HepG2 (cell line): ENCODE results near the gene PUS1. TPM values are rescaled to one million over a fixed set of nuclear protein-coding genes. Genes with fewer than 3 reads are reported as not detected.

Experiments used
- ATAC-seq: fragments of 200-7000 bp; cut with Tn5 transposase; 3 replicates; pipeline ENCODE4 v1.9.1; 2020; ENCODE audit warnings: mild to moderate bottlenecking, moderate library complexity
- BruUV-seq: library from RNA; stranded (reverse); fragments of 400-500 nt; replicated peaks from 2 replicates; lab custom pipeline; 2021; lab: Mats Ljungman, UMichigan
- CTCF ChIA-PET: fragments of 300-600 bp; formaldehyde crosslinking; extraction: SDS; loops from one replicate; lab custom pipeline; 2021; ENCODE audit warnings: low total read pairs, inconsistent platforms, low intra/inter-chr PET ratio; lab: Yijun Ruan, JAX
- POLR2A ChIA-PET: fragments of 350-600 bp; sonication (Branson Sonifier 250); formaldehyde crosslinking; loops from one replicate; lab custom pipeline; 2020; ENCODE audit warnings: antibody characterized with exemption, inconsistent platforms; lab: Yijun Ruan, JAX
- DNase-seq: peaks from one replicate; pipeline ENCODE4 v3.0.0-alpha.2; 2015; ENCODE audit warnings: low spot score
- FAIRE-seq: peaks from 3 replicates; lab custom pipeline; 2011; peaks lifted over from hg19 to GRCh38; lab: Jason Lieb, UNC
- H2AFZ ChIP-seq: one replicate; pipeline ENCODE4 v1.6.1; 2011; ENCODE audit warnings: low read length, inconsistent platforms
- H3K27ac ChIP-seq: fragments of 300-600 bp; 3 replicates; pipeline ENCODE4 v1.8.0; 2011; ENCODE audit warnings: mixed run types, mild to moderate bottlenecking, mixed read lengths, low read length, inconsistent platforms; ENCODE audit not compliant: insufficient read depth; ENCODE audit errors: extremely low read length
- H3K27me3 ChIP-seq, 2 experiments: fragments of 200-600 bp in 1 of 2; 2 replicates in 1 of 2; 3 replicates in 1 of 2; pipeline versions ENCODE4 v1.6.0 to v1.8.0; 2011; ENCODE audit warnings: low read length in 2 of 2, mild to moderate bottlenecking in 2 of 2, moderate library complexity in 2 of 2, inconsistent platforms in 1 of 2; ENCODE audit not compliant: insufficient read depth in 2 of 2, control insufficient read depth in 1 of 2
- H3K36me3 ChIP-seq, 2 experiments: fragments of 200-600 bp in 1 of 2; replicated peaks in 1 of 2; 2 replicates in 1 of 2; 3 replicates in 1 of 2; pipeline versions ENCODE4 v1.5.1 to v1.8.0; 2011; ENCODE audit warnings: low read length in 2 of 2, inconsistent platforms in 1 of 2; ENCODE audit not compliant: insufficient read depth in 2 of 2, control insufficient read depth in 1 of 2
- H3K4me1 ChIP-seq: 2 replicates; pipeline ENCODE4 v1.5.1; 2012; ENCODE audit warnings: low read length, inconsistent platforms; ENCODE audit not compliant: insufficient read depth
- H3K4me2 ChIP-seq: 2 replicates; pipeline ENCODE4 v1.6.0; 2011; ENCODE audit warnings: low read depth, low read length, inconsistent platforms
- H3K4me3 ChIP-seq, 3 experiments: fragments of 200-600 bp in 1 of 3; sonication (generic), shearing (Covaris generic) in 1 of 3; replicated peaks in 1 of 3; 2 replicates each; pipeline ENCODE4 v1.5.1; 2011 to 2016; ENCODE audit warnings: low read length in 3 of 3, inconsistent platforms in 2 of 3, low read depth in 2 of 3, mild to moderate bottlenecking in 2 of 3, control low read depth in 1 of 3, mixed read lengths in 1 of 3; ENCODE audit not compliant: insufficient read depth in 1 of 3
- H3K79me2 ChIP-seq: one replicate; pipeline ENCODE4 v1.6.1; 2011; ENCODE audit warnings: low read length, inconsistent platforms; ENCODE audit not compliant: insufficient read depth
- H3K9ac ChIP-seq: 2 replicates; pipeline ENCODE4 v1.6.0; 2011; ENCODE audit warnings: mild to moderate bottlenecking, low read depth, low read length, inconsistent platforms; ENCODE audit not compliant: insufficient read depth
- H3K9me3 ChIP-seq: 2 replicates; pipeline ENCODE4 v1.5.1; 2012; ENCODE audit warnings: mild to moderate bottlenecking, low read length
- H4K20me1 ChIP-seq: 2 replicates; pipeline ENCODE4 v1.6.0; 2011; ENCODE audit warnings: inconsistent platforms, mild to moderate bottlenecking, low read length, moderate library complexity; ENCODE audit not compliant: insufficient read depth
- AGO2 ChIP-seq: fragments of 200-400 bp; formaldehyde crosslinking; optimal IDR thresholded peaks from 2 replicates; pipeline ENCODE3; 2017; ENCODE audit warnings: mild to moderate bottlenecking, low read depth, low read length, moderate library complexity
- NFE2L2 ChIP-seq: fragments of 150-350 bp; IDR thresholded peaks from 2 replicates; pipeline ENCODE4 v1.6.1; 2014; ENCODE audit warnings: low read length
- ZNF564 ChIP-seq: sonication (generic); formaldehyde crosslinking; IDR thresholded peaks from 2 replicates; pipeline ENCODE4 v1.8.1; 2023; ENCODE audit warnings: mild to moderate bottlenecking, missing genetic modification reagents
- WGBS: methylation state at CpG from one replicate; pipeline ENCODE4 v1.1.6; 2017; ENCODE audit warnings: low lambda C conversion rate; 5-methylcytosine and 5-hydroxymethylcytosine counted together
- in situ Hi-C: cut with HindIII; loops from 2 replicates; pipeline ENCODE4 v1.10.0; 2017; ENCODE audit warnings: low pct_unique_long_range_greater_than_20kb; ENCODE audit not compliant: extremely low pct_ligation_motif_present
- intact Hi-C: fragments of 100-400 bp; cut with micrococcal nuclease; formaldehyde crosslinking; loops from one replicate; pipeline ENCODE4 v1.10.0; 2022; ENCODE audit not compliant: unreplicated experiment
- polyA plus RNA-seq, 8 experiments: library from polyadenylated mRNA; depleted of rRNA in 3 of 8; stranded (reverse) in 7 of 8; unstranded in 1 of 8; fragments of >200 nt; fragmentation: Illumina TruSeq in 4 of 8; extraction: Trizol in 4 of 8; gene quantifications; 2 replicates each; pipeline versions ENCODE4 v1.2.1 to v1.2.3, GENCODE V29; 2011 to 2016; ENCODE audit warnings: low read depth in 4 of 8, missing spikeins in 1 of 8, mixed read lengths in 1 of 8; ENCODE audit not compliant: insufficient read depth in 1 of 8
- total RNA-seq, 5 experiments: library from RNA; depleted of rRNA; stranded (reverse); fragments of >200 nt; fragmentation: Illumina TruSeq; extraction: Trizol; gene quantifications; 2 replicates each; pipeline ENCODE4 v1.2.3, GENCODE V29; 2016; ENCODE audit warnings: low read depth in 1 of 5
- TF ChIP-seq, protein P1 (sequence below): IDR thresholded peaks from 2 replicates; pipeline ENCODE4 v1.6.1; 2016; ENCODE audit warnings: missing biosample characterization, missing genetic modification reagents, low read depth

Gene PUS1
- total and polyA plus RNA-seq, 2 of the 13 experiments (the other 11 are each of a cell fraction or from before 2014, with no cell fraction given), result 19.2 to 24.7 TPM

DNA sequence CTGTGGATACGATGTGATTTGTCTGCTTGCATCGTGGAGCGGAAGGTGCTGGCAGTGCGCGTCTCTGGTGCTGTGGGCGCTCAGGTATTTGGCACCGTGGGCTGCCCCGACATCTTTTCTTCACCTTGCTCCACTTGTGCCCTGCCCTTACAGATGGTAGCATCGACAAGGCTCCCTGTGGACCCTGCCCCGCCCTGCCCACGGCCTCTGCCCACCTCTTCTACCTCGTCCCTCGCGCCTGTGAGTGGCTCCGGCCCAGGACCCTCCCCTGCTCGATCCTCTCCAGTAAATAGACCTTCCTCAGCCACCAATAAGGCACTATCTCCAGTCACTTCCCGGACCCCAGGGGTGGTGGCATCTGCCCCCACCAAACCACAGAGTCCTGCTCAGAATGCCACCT, 57.3 kb downstream of the PUS1 start:
- no peaks in the 10 kb centered on the region for H3K4me1 ChIP-seq
- H2AFZ ChIP-seq, result no peak overlapping the region
- ATAC-seq (no peak), FAIRE-seq (no peak), DNase-seq (no peak)
- no peak overlapping the region for H3K27ac ChIP-seq
- peaks cover 46 to 81% of the 10 kb centered on the region in 2 experiments for H3K36me3 ChIP-seq
- BruUV-seq, result no TSS peak
- H3K9ac ChIP-seq, result no peak overlapping the region
- no peaks in the 10 kb centered on the region for H3K9me3 ChIP-seq
- 98% methylated on average over 17 of the region's 17 CpGs for WGBS
- intact Hi-C loops, result no loop called here
- no peak overlapping the region for H3K4me2 ChIP-seq
- ChIA-PET POLR2A (no interaction called here), CTCF (no interaction called here)
- no peaks in the 10 kb centered on the region for H3K79me2 ChIP-seq
- H4K20me1 ChIP-seq, result no peaks in the 10 kb centered on the region
- peak; percentile 45 for TF ChIP-seq AGO2
- TF ChIP-seq, protein P1, sequence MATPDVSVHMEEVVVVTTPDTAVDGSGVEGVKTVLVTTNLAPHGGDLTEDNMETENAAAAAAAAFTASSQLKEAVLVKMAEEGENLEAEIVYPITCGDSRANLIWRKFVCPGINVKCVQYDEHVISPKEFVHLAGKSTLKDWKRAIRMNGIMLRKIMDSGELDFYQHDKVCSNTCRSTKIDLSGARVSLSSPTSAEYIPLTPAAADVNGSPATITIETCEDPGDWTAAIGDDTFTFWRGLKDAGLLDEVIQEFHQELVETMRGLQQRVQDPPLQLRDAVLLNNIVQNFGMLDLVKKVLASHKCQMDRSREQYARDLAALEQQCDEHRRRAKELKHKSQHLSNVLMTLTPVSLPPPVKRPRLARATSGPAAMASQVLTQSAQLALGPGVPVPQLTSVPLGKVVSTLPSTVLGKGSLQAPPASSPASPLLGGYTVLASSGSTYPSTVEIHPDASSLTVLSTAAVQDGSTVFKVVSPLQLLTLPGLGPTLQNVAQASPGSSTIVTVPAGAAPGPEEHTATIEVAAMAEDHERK (CRISPR knock-in tag), result no peak
- H3K27me3 ChIP-seq, result no peaks in the 10 kb centered on the region
- in situ Hi-C loops, result no loop called here
- H3K4me3 ChIP-seq, result no peak overlapping the region

DNA sequence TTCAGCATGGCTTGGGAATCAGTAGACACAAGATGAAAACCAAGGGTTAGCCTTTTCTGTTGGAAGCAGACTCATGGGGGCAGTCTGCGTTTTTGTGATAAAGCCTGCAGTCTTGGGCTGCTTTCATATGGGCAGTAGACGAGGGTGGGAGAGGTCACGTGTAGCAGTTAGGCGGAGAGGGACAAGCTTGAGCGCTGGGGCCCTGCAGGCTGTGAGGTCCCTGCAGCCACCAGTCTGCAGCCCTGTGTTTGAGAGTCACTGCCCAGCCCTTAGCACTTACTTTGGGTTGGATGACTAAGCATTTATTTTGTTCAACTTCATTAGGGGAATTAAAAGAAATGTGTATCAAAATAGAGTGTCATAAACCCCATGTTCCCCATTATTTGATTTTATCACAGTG, 57.8 kb downstream of the PUS1 start:
- no peak for DNase-seq

More for the DNA sequence above, 57.8 kb downstream of the PUS1 start:
- no peaks in the 10 kb centered on the region for H3K4me1 ChIP-seq
- TF ChIP-seq NFE2L2 (peak; percentile 73), ZNF564 (CRISPR knock-in tag) (no peak)
- 98% methylated on average over 5 of the region's 5 CpGs for WGBS
- peaks cover 43 to 78% of the 10 kb centered on the region in 2 experiments for H3K36me3 ChIP-seq
- ChIA-PET CTCF (no interaction called here), POLR2A (no interaction called here)
- no peak overlapping the region for H3K27ac ChIP-seq
- no peak overlapping the region for H2AFZ ChIP-seq
- no peaks in the 10 kb centered on the region for H3K9me3 ChIP-seq
- BruUV-seq, result no TSS peak
- in situ Hi-C loops (no loop called here), intact Hi-C loops (no loop called here)
- no peaks in the 10 kb centered on the region for H3K27me3 ChIP-seq
- no peak overlapping the region for H3K9ac ChIP-seq
- no peaks in the 10 kb centered on the region for H3K79me2 ChIP-seq
- H4K20me1 ChIP-seq, result no peaks in the 10 kb centered on the region
- H3K4me3 ChIP-seq, result no peak overlapping the region
- ATAC-seq, result no peak
- FAIRE-seq, result no peak
- H3K4me2 ChIP-seq, result no peak overlapping the region
